Endothelial cell of umbilical vein (primary cell): ENCODE results near the gene LYPD5. TPM values are rescaled to one million over a fixed set of nuclear protein-coding genes. Genes with fewer than 3 reads are reported as not detected.

Experiments used
- BruUV-seq: library from RNA; stranded (reverse); fragments of 400-500 nt; replicated peaks from 2 replicates; lab custom pipeline; 2021; lab: Mats Ljungman, UMichigan
- CTCF ChIA-PET: fragments of 300-600, 350-600 bp; sonication (Branson Sonifier 250); formaldehyde crosslinking; loops from one replicate; lab custom pipeline; 2021; ENCODE audit warnings: antibody characterized with exemption, inconsistent platforms; lab: Charles Lee
- POLR2A ChIA-PET: fragments of 300-600, 350-600 bp; sonication (Branson Sonifier 250); formaldehyde crosslinking; loops from one replicate; lab custom pipeline; 2021; ENCODE audit warnings: antibody characterized with exemption, inconsistent platforms; lab: Charles Lee
- DNase-seq: peaks from one replicate; pipeline ENCODE4 v3.0.0-alpha.2; 2011; ENCODE audit warnings: low read depth, low spot score
- FAIRE-seq: peaks from 2 replicates; lab custom pipeline; 2011; peaks lifted over from hg19 to GRCh38; lab: Jason Lieb, UNC
- H2AFZ ChIP-seq: 2 replicates; pipeline ENCODE4 v1.6.0; 2012; ENCODE audit warnings: low read depth, low read length, control low read depth, inconsistent platforms
- H3K27ac ChIP-seq: 2 replicates; pipeline ENCODE4 v1.5.1; 2011; ENCODE audit warnings: low read depth, mild to moderate bottlenecking, control low read depth, low read length, moderate library complexity; ENCODE audit not compliant: insufficient read depth
- H3K27me3 ChIP-seq, 2 experiments: 2 replicates each; pipeline versions ENCODE4 v1.6.0 to v1.6.1; 2011; ENCODE audit warnings: low read length in 2 of 2, mixed read lengths in 1 of 2; ENCODE audit not compliant: control insufficient read depth in 2 of 2, insufficient read depth in 2 of 2
- H3K36me3 ChIP-seq, 2 experiments: 2 replicates in 1 of 2; 3 replicates in 1 of 2; pipeline ENCODE4 v1.5.1; 2011; ENCODE audit warnings: low read length in 2 of 2, mild to moderate bottlenecking in 1 of 2, moderate library complexity in 1 of 2; ENCODE audit not compliant: control insufficient read depth in 2 of 2, insufficient read depth in 2 of 2; ENCODE audit errors: extremely low read depth in 1 of 2
- H3K4me1 ChIP-seq: 3 replicates; pipeline ENCODE4 v1.5.1; 2011; ENCODE audit warnings: mild to moderate bottlenecking, low read length; ENCODE audit not compliant: control insufficient read depth, insufficient read depth; ENCODE audit errors: extremely low read depth
- H3K4me2 ChIP-seq: 2 replicates; pipeline ENCODE4 v1.6.1; 2011; ENCODE audit warnings: low read length, control low read depth, mixed read lengths; ENCODE audit not compliant: insufficient read depth
- H3K4me3 ChIP-seq, 3 experiments: fragments of 200-600 bp in 1 of 3; sonication (generic), shearing (Covaris generic) in 1 of 3; replicated peaks in 1 of 3; 2 replicates each; pipeline ENCODE4 v1.5.1; 2011 to 2016; ENCODE audit warnings: control low read depth in 3 of 3, low read length in 3 of 3, mild to moderate bottlenecking in 2 of 3, inconsistent platforms in 1 of 3, low read depth in 1 of 3, moderate library complexity in 1 of 3; ENCODE audit not compliant: insufficient read depth in 1 of 3
- H3K79me2 ChIP-seq: 2 replicates; pipeline ENCODE4 v1.6.0; 2012; ENCODE audit warnings: low read length, inconsistent platforms; ENCODE audit not compliant: control insufficient read depth, insufficient read depth
- H3K9ac ChIP-seq: replicated peaks from 2 replicates; pipeline ENCODE3; 2011; ENCODE audit warnings: low read length, control low read depth; ENCODE audit not compliant: insufficient read depth; ENCODE audit errors: extremely low read depth
- H3K9me1 ChIP-seq: replicated peaks from 3 replicates; pipeline ENCODE4 v1.6.0; 2011; ENCODE audit warnings: mild to moderate bottlenecking, low read length; ENCODE audit not compliant: control insufficient read depth, insufficient read depth; ENCODE audit errors: extremely low read depth
- H3K9me3 ChIP-seq: replicated peaks from 2 replicates; pipeline ENCODE4 v1.5.1; 2012; ENCODE audit warnings: low read length, inconsistent platforms; ENCODE audit not compliant: control insufficient read depth, insufficient read depth
- H4K20me1 ChIP-seq: replicated peaks from 2 replicates; pipeline ENCODE3; 2011; ENCODE audit warnings: mild to moderate bottlenecking, low read length; ENCODE audit not compliant: control insufficient read depth, insufficient read depth; ENCODE audit errors: extremely low read depth
- CTCF ChIP-seq, 2 donors: IDR thresholded peaks; 1 replicate in 1 of 2; 2 replicates in 1 of 2; pipeline ENCODE4 v1.5.1; 2011; ENCODE audit warnings: low read length in 2 of 2, mild to moderate bottlenecking in 2 of 2, moderate library complexity in 2 of 2, control low read depth in 1 of 2, inconsistent platforms in 1 of 2, low read depth in 1 of 2; ENCODE audit not compliant: insufficient read depth in 1 of 2; ENCODE audit errors: extremely low read depth in 1 of 2
- EZH2 ChIP-seq: IDR thresholded peaks from 2 replicates; pipeline ENCODE4 v1.6.1; 2012; ENCODE audit warnings: borderline replicate concordance, low read depth, mild to moderate bottlenecking, moderate library complexity, low read length, inconsistent platforms; ENCODE audit not compliant: severe bottlenecking
- FOS ChIP-seq: IDR thresholded peaks from 2 replicates; pipeline ENCODE4 v1.6.1; 2011; ENCODE audit warnings: mild to moderate bottlenecking, low read length, moderate library complexity, borderline replicate concordance; ENCODE audit not compliant: insufficient read depth
- GATA2 ChIP-seq: IDR thresholded peaks from 2 replicates; pipeline ENCODE4 v1.7.0; 2011; ENCODE audit warnings: low read depth, mild to moderate bottlenecking, moderate library complexity, mixed read lengths, low read length; ENCODE audit not compliant: insufficient read length, insufficient read depth
- JUN ChIP-seq: IDR thresholded peaks from 2 replicates; pipeline ENCODE4 v1.6.1; 2011; ENCODE audit warnings: borderline replicate concordance, low read depth; ENCODE audit not compliant: insufficient read length, insufficient read depth
- MYC ChIP-seq: IDR thresholded peaks from one replicate; pipeline ENCODE4 v1.6.1; 2011; ENCODE audit warnings: mild to moderate bottlenecking, low read depth, low read length
- POLR2A ChIP-seq: IDR thresholded peaks from 2 replicates; pipeline ENCODE4 v1.6.1; 2012; ENCODE audit warnings: low read depth, mild to moderate bottlenecking, control low read depth, low read length
- POLR2AphosphoS5 ChIP-seq: IDR thresholded peaks from 2 replicates; pipeline ENCODE4 v1.6.1; 2012; ENCODE audit warnings: low read depth, mild to moderate bottlenecking, control low read depth, low read length, moderate library complexity; ENCODE audit not compliant: insufficient read depth
- dilution Hi-C: fragments of 300-500 bp; cut with MboI; formaldehyde crosslinking; loops from one replicate; pipeline ENCODE4 v1.15.0; 2019; ENCODE audit warnings: low sequenced_read_pairs; ENCODE audit not compliant: extremely low pct_ligation_motif_present
- intact Hi-C: fragments of 100-400 bp; cut with micrococcal nuclease; formaldehyde crosslinking; loops from one replicate; pipeline ENCODE4 v1.10.0; 2022
- polyA plus RNA-seq, 4 experiments: library from polyadenylated mRNA; depleted of rRNA in 3 of 4; stranded (reverse) in 3 of 4; unstranded in 1 of 4; fragments of >200 nt; gene quantifications; 2 replicates each; pipeline versions ENCODE4 v1.2.1 to v1.2.3, GENCODE V29; 2011 to 2012; ENCODE audit warnings: missing spikeins in 1 of 4
- total RNA-seq: library from RNA; stranded (reverse); gene quantifications from 2 replicates; pipeline ENCODE4 v1.2.3, GENCODE V29; 2021
- TF ChIP-seq, protein P1 (sequence below): IDR thresholded peaks from 2 replicates; pipeline ENCODE4 v1.6.1; 2011; ENCODE audit not compliant: insufficient read depth, insufficient read length

LYPD5 gene
- total and polyA plus RNA-seq, 2 donors (not counting 3 experiments of a cell fraction or from before 2014, with no cell fraction given) = 0.28 TPM; not detected in 1

DNA sequence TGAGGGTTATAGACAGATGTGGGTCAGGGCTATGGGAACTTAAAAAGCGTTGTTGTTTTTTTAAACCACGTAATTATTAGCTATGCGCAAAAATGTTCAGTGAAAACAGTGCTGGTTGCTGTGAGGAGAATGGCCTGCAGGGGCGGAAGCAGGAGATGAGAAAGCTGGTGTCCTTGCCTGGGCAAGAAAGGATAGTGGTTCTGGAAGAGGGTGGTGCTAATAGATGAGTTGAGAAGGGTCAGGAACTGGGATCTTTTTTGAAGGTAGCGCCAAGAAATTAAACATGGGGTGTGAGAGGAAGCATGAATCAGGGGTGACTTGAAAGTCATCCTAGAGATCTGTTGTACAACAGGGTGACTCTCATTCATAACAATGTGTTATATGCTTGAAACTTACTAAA lies 42.7 kb downstream of the LYPD5 start:
- H3K79me2 ChIP-seq = no peaks in the 10 kb centered on the region
- no peaks in the 10 kb centered on the region for H3K36me3 ChIP-seq
- ChIA-PET POLR2A (no interaction called here), CTCF (interaction anchor here (0.8 to 6.2 kb wide), 10 partner anchors 9 to 73 kb away, joined by 3 to 55 read pairs (median 5); no protein-coding TSS in a partner anchor)
- H3K9me3 ChIP-seq = no peaks in the 10 kb centered on the region
- TF ChIP-seq MYC (no peak), EZH2 (no peak), GATA2 (no peak), JUN (no peak), CTCF (IDR thresholded peaks at IDR 0.05; ENCODE audit: extremely low read depth in 1 of 2, insufficient read depth in 1 of 2, low read depth in 1 of 2, low read length in 2 of 2) (peak; percentile 7 to 23), FOS (peak; percentile 50), POLR2A (no peak), POLR2AphosphoS5 (no peak)
- TF ChIP-seq, protein P1, sequence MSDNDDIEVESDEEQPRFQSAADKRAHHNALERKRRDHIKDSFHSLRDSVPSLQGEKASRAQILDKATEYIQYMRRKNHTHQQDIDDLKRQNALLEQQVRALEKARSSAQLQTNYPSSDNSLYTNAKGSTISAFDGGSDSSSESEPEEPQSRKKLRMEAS = no peak
- no peak overlapping the region for H3K9ac ChIP-seq
- FAIRE-seq (no peak), DNase-seq (peak; percentile 37)
- H3K4me2 ChIP-seq = no peak overlapping the region
- intact Hi-C loops (loop anchor here (10.0 kb wide), 1 partner anchor 355 kb away; the partner anchor contains the start of gene ZNF225), dilution Hi-C loops (no loop called here)
- BruUV-seq = no TSS peak
- peak overlapping the region; percentile 56 for H2AFZ ChIP-seq
- no peak overlapping the region for H3K4me3 ChIP-seq
- H3K9me1 ChIP-seq = no peaks in the 10 kb centered on the region
- H4K20me1 ChIP-seq = no peaks in the 10 kb centered on the region
- no peaks in the 10 kb centered on the region for H3K27me3 ChIP-seq
- no peak overlapping the region for H3K27ac ChIP-seq
- peaks cover 24% of the 10 kb centered on the region for H3K4me1 ChIP-seq
